Ishikawa (cell line): ENCODE data around the gene SLC8B1.

ENCODE experiments used
- CEBPB ChIP-seq: IDR thresholded peaks from 2 replicates; pipeline ENCODE4 v1.6.1; 2012
- CREB1 ChIP-seq: IDR thresholded peaks from 2 replicates; pipeline ENCODE4 v1.6.1; 2012; ENCODE audit warnings: low read depth
- EGR1 ChIP-seq: IDR thresholded peaks from 2 replicates; pipeline ENCODE4 v1.6.1; 2012
- EP300 ChIP-seq: IDR thresholded peaks from 2 replicates; pipeline ENCODE4 v1.6.1; 2012; ENCODE audit warnings: borderline replicate concordance
- FOXM1 ChIP-seq: IDR thresholded peaks from 2 replicates; pipeline ENCODE4 v1.6.1; 2012; ENCODE audit warnings: low read depth, borderline replicate concordance
- NFIC ChIP-seq: IDR thresholded peaks from 2 replicates; pipeline ENCODE4 v1.6.1; 2012
- RAD21 ChIP-seq: IDR thresholded peaks from 2 replicates; pipeline ENCODE4 v1.6.1; 2012; ENCODE audit warnings: low read depth
- TAF1 ChIP-seq: IDR thresholded peaks from 2 replicates; pipeline ENCODE4 v1.6.1; 2012; ENCODE audit warnings: low read depth, mild to moderate bottlenecking
- TCF12 ChIP-seq: IDR thresholded peaks from 2 replicates; pipeline ENCODE4 v1.6.1; 2012; ENCODE audit warnings: low read depth
- TEAD4 ChIP-seq: IDR thresholded peaks from 2 replicates; pipeline ENCODE4 v1.6.1; 2012
- YY1 ChIP-seq: IDR thresholded peaks from 2 replicates; pipeline ENCODE4 v1.6.1; 2012; ENCODE audit warnings: low read depth
- ZBTB7A ChIP-seq: IDR thresholded peaks from 2 replicates; pipeline ENCODE4 v1.6.1; 2012; ENCODE audit warnings: low read depth
- TF ChIP-seq, protein P1 (sequence below): IDR thresholded peaks from 2 replicates; pipeline ENCODE4 v1.6.1; 2012; ENCODE audit warnings: low read depth, mild to moderate bottlenecking
- TF ChIP-seq, protein P2 (sequence below): IDR thresholded peaks from 2 replicates; pipeline ENCODE4 v1.6.1; 2012
- TF ChIP-seq, protein P3 (sequence below): IDR thresholded peaks from 2 replicates; pipeline ENCODE4 v1.6.1; 2012

The SLC8B1 gene

DNA sequence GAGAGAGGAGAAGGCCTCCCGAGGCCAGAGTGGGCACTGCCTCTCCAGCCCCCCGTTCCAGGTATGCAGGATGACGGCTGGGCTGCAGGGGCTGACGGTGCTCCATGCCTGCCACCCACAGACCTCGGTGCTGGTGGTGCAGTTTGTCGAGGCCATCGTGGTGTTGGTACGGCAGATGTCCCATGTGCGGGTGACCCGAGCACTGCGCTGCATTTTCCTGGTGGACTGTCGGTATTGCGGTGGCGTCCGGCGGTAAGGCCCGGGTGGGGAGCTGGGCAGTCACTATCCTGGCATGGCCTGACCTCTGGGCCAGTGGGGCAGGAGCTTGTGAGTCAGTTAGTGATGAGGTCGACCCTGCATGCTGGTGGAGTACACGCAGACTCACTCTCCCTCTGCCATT, 66.3 kb downstream of the SLC8B1 start:
- no peak for TF ChIP-seq TCF12
- TF ChIP-seq, protein P1, sequence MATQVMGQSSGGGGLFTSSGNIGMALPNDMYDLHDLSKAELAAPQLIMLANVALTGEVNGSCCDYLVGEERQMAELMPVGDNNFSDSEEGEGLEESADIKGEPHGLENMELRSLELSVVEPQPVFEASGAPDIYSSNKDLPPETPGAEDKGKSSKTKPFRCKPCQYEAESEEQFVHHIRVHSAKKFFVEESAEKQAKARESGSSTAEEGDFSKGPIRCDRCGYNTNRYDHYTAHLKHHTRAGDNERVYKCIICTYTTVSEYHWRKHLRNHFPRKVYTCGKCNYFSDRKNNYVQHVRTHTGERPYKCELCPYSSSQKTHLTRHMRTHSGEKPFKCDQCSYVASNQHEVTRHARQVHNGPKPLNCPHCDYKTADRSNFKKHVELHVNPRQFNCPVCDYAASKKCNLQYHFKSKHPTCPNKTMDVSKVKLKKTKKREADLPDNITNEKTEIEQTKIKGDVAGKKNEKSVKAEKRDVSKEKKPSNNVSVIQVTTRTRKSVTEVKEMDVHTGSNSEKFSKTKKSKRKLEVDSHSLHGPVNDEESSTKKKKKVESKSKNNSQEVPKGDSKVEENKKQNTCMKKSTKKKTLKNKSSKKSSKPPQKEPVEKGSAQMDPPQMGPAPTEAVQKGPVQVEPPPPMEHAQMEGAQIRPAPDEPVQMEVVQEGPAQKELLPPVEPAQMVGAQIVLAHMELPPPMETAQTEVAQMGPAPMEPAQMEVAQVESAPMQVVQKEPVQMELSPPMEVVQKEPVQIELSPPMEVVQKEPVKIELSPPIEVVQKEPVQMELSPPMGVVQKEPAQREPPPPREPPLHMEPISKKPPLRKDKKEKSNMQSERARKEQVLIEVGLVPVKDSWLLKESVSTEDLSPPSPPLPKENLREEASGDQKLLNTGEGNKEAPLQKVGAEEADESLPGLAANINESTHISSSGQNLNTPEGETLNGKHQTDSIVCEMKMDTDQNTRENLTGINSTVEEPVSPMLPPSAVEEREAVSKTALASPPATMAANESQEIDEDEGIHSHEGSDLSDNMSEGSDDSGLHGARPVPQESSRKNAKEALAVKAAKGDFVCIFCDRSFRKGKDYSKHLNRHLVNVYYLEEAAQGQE: no peak
- TF ChIP-seq, protein P2, sequence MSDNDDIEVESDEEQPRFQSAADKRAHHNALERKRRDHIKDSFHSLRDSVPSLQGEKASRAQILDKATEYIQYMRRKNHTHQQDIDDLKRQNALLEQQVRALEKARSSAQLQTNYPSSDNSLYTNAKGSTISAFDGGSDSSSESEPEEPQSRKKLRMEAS: no peak
- no peak for TF ChIP-seq TEAD4
- no peak for TF ChIP-seq FOXM1
- TF ChIP-seq EGR1: no peak
- TF ChIP-seq, protein P3, sequence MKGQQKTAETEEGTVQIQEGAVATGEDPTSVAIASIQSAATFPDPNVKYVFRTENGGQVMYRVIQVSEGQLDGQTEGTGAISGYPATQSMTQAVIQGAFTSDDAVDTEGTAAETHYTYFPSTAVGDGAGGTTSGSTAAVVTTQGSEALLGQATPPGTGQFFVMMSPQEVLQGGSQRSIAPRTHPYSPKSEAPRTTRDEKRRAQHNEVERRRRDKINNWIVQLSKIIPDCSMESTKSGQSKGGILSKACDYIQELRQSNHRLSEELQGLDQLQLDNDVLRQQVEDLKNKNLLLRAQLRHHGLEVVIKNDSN: no peak

DNA sequence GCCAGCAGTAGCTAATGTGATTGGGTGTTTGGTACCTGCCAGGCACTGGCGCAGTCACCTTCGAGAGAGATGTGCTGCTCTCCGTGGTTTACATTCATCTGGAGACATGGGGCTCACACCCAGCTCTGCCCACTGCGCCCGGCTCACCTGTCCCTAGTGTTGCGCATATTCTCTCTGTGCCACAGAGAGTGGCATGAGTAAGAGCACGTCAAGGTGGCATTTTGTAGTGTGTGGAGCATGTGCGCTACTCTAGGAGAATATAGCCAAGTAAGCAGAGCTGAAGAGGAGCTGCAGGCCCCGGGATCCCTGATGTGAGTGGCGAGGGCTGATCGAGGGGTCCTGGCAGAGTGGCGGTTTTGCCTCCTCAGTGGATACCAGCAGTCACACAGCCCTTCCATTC, 66.8 kb downstream of the SLC8B1 start:
- TF ChIP-seq EGR1 (no peak), NFIC (no peak), TEAD4 (no peak), RAD21 (no peak), CREB1 (no peak), CEBPB (no peak), TAF1 (no peak), ZBTB7A (no peak)
- TF ChIP-seq, protein P3: no peak

DNA sequence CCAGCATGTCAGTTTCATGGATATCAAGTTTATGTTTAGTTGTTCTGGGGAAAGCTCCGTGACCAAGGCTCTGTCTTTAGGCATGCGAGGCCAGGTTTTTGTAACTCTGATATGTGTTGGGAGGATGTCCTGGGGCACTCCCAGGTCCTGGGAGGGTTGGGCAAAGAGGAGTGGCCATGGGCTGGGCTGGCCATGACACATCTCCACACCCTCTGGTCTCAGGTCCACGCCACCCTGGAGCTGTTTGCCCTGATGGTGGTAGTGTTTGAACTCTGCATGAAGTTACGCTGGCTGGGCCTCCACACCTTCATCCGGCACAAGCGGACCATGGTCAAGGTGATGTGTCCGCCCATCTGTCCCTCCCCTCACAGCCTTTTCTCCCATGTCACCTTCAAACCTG, 67.3 kb downstream of the SLC8B1 start:
- no peak for TF ChIP-seq EP300
- TF ChIP-seq TAF1: no peak
- no peak for TF ChIP-seq ZBTB7A
- TF ChIP-seq, protein P1: no peak
- no peak for TF ChIP-seq CREB1
- TF ChIP-seq CEBPB: no peak
- no peak for TF ChIP-seq RAD21
- TF ChIP-seq, protein P3: no peak
- TF ChIP-seq TEAD4: no peak
- no peak for TF ChIP-seq NFIC
- TF ChIP-seq, protein P2: no peak

DNA sequence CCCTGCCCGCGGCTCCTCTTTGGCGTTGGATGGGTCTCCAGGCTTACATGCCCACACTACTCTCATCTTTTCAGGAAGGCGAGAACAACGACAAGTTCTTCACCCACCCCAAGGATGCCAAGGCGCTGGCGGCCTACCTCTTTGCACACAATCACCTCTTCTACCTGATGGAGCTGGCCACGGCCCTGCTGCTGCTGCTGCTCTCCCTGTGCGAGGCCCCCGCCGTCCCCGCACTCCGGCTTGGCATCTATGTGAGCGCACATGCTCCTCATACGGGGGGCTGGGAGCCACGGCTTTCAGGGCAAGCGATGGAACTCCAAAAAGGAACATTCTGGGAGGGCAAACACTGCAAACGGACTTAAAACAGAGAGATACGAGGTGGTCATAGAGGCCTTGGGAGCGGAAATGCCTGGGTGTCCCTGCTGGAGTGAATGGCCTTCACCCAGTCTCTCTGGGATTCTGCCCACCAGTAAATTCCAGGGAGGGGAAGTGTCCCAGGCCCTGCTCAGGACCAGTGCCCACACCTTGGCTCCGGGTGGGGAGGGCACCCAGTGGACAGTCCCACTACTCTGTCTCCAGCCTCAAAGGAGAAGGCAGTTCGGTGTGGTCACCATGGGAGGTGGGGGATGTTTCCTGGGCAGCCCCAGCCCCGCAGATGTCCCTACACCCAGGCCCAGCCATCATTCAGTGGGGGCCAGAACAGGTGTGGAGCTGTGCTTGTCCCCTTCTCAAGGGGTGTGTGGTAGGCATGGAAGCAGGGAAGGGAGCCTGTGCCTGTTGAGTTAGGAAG, 68.6 kb downstream of the SLC8B1 start:
- TF ChIP-seq ZBTB7A (no peak), TAF1 (no peak), YY1 (no peak), TCF12 (no peak), CEBPB (no peak), RAD21 (no peak), FOXM1 (no peak), TEAD4 (no peak), NFIC (no peak), EP300 (no peak), EGR1 (no peak)
- TF ChIP-seq, protein P1: no peak
- TF ChIP-seq, protein P3: no peak
- TF ChIP-seq, protein P2: no peak
